Measurements from ENCODE around the gene ADGRD1.

The ADGRD1 gene

DNA sequence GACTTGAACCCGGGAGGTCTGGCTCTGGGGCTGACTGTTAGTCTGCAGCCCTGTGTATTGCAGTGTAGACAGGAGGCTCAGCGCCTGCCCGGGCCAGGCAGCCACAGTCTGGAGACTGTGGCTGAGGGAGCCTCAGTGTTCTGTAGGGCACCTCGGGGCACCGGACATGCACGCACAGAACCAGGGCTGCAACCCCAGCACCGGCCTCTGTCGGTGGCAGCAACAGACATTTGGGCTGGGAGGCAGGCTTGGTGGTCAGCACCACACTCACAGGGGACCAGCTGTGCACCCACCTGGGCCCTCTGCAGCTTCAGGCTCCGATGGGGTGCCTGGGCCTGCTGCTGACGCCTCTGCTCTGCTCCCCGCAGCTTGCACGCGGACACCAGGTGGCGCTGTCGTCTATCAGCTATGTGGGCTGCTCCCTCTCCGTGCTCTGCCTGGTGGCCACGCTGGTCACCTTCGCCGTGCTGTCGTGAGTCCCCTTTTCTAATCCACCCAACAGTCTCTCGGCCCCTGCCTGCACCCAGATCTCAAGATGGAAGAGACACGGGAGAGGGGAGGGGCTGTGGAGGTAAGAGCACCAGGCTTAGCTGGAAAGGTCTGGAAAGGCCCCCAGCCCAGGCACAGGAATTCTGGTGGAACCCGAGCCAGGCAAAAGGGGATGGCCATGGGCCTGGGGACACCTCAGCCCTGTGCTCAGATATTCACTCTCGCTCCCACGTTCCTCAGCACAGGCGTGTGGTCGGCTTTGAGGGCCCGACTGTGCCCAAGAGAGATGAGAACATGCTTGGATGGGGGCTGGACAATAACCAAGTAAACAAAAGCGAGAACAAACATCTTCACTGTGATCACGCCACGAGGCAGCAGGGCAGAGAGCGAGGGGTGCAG is 151.0 kb downstream of the ADGRD1 start:
- peak; percentile 67 for DNase-seq (ENCODE audit: low read depth)
- TF ChIP-seq CTCF (IDR thresholded peaks at IDR 0.05; ENCODE audit: low read length, missing control alignments), result peak; percentile 83
- H3K4me3 ChIP-seq (replicated peaks; ENCODE audit: low read depth, low read length), result no peak overlapping the region

- no peak for TF ChIP-seq CTCF (IDR thresholded peaks at IDR 0.05; ENCODE audit: low read length, missing control alignments)
- H3K4me3 ChIP-seq (replicated peaks; ENCODE audit: low read depth, low read length), result no peak overlapping the region
- no peak for DNase-seq (ENCODE audit: low read depth)
These were observed 151.6 kb downstream of the ADGRD1 start for GRCh38 chr12:131105351-131105735.

GRCh38 chr12:131105736-131106348 is 152.1 kb downstream of the ADGRD1 start:
- no peak overlapping the region for H3K4me3 ChIP-seq (replicated peaks; ENCODE audit: low read depth, low read length)
- no peak for TF ChIP-seq CTCF (IDR thresholded peaks at IDR 0.05; ENCODE audit: low read length, missing control alignments)
- DNase-seq (ENCODE audit: low read depth), result no peak

DNA sequence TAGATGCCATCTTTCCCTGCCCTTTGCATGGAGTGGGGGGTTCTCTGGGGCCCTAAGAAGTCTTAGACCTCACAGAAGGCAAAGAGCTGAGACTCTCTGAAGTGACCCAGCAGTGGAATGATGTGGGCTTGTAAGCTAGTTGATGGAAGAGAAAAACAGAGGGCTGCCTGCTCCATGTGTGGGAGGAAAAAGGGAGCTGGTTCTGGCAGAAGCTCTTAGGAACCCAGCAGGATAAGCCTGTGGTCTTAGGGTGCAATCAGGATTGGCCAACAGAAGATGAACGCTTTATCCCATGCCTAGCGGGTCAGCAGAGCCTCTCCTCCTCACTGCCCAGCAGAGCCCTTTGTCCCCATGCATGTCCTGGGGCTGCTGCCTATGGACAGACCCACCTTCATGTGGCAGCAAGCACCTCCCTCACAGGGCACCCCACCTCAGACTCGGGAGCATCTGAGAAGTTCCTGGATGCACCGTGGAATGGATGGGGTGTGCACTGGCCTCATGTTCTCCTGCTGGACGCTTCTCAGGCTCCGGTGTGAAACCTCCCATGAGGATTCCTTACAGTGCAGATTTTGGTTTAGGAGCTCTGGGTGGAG is 152.7 kb downstream of the ADGRD1 start:
- DNase-seq (ENCODE audit: low read depth), result no peak
- no peak overlapping the region for H3K4me3 ChIP-seq (replicated peaks; ENCODE audit: low read depth, low read length)
- no peak for TF ChIP-seq CTCF (IDR thresholded peaks at IDR 0.05; ENCODE audit: low read length, missing control alignments)

DNA sequence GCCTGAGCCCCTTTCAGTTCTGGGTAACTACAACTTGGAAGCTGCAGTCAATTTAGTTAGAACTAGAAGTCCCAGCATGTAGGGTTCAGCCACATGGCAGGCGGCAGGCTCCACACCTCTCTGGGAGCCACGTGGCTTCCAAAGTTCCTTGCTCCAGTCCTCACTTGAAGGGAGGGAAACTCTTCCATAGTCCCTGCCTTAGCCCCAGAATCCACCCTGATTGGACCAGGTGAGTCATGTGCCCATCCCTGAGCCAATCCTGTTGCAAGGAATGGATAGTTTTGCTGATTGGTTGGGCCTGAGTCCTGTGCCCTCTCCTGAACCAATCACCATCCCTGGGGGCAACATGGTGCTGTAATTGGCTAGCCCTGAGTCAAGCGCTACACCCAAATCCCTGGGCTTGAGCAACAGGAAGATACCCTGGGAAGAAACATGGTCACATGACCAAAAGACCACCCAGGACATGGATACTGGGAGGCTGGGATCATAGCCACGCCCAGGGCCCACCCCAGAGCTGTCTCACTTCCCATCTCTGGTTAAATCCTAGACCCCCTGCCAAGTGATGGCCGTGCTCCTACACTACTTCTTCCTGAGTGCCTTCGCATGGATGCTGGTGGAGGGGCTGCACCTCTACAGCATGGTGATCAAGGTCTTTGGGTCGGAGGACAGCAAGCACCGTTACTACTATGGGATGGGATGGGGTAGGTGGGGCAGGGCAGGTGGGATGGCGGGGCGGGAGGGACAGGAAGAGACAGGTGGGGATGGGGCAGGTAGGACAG is 154.7 kb downstream of the ADGRD1 start:
- no peak overlapping the region for H3K4me3 ChIP-seq (replicated peaks; ENCODE audit: low read depth, low read length)
- no peak for DNase-seq (ENCODE audit: low read depth)
- TF ChIP-seq CTCF (IDR thresholded peaks at IDR 0.05; ENCODE audit: low read length, missing control alignments), result no peak

GRCh38 chr12:131111446-131111845 is 157.7 kb downstream of the ADGRD1 start:
- TF ChIP-seq CTCF (IDR thresholded peaks at IDR 0.05; ENCODE audit: low read length, missing control alignments), result no peak
- H3K4me3 ChIP-seq (replicated peaks; ENCODE audit: low read depth, low read length), result no peak overlapping the region
- DNase-seq (ENCODE audit: low read depth), result no peak

Data from fibroblast of pulmonary artery (primary cell).